Measurements from ENCODE around the gene KIN. TPM values are rescaled to one million over a fixed set of nuclear protein-coding genes. Genes with fewer than 3 reads are reported as not detected.
A peak's percentile ranks its signal among the peaks of the same experiment; 100 is the strongest.

Gene KIN
- polyA plus RNA-seq, 1 of the 3 experiments (the other 2 are of a cell fraction), result 3.2 TPM

DNA sequence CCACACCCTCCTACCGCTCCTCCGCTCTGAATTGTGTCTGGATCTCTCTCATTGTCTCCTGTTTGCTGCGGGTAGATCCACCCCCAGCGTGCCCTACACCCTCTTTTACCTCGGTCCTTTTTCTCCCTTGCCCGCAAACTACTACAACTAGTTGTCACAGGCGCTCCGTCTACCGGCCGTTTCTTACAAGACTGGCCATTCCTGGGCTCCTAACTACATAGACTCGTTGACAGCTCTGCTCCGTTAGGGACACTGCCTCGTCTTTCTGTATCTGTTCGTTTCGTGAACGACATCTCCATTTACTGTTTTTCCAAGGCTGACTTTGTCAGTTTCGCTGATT is 31.3 kb upstream of the KIN start:
- Histone ChIP-seq H3K9me3 (no peaks in the 10 kb centered on the region), H3K9me2 (no peaks in the 10 kb centered on the region), H2AFZ (ENCODE audit: low read depth) (peak overlapping the region; percentile 90), H3K79me2 (ENCODE audit: insufficient read depth) (peaks cover 38% of the 10 kb centered on the region), H3K4me3 (ENCODE audit: low read depth in 2 of 2, low read length in 1 of 2) (peak overlapping the region; percentile 98 to 100), H3K4me2 (peak overlapping the region; percentile 95), H3K36me3 (replicated peaks in 1 of 2; ENCODE audit: control insufficient read depth in 1 of 2, insufficient read depth in 2 of 2, low read length in 1 of 2) (peaks cover 8 to 13% of the 10 kb centered on the region in 2 experiments), H3K27ac (ENCODE audit: low read depth in 2 of 2, low read length in 1 of 2) (peak overlapping the region in 1 of 2 experiments; percentile 19; a peak in 1 of 4 replicates), H3K9ac (peak overlapping the region; percentile 72; the same call in 1 of the 2 replicates), H4K20me1 (ENCODE audit: insufficient read depth) (no peaks in the 10 kb centered on the region), H3F3A (replicated peaks; ENCODE audit: insufficient read depth) (no peaks in the 10 kb centered on the region), H3K27me3 (ENCODE audit: insufficient read depth) (no peaks in the 10 kb centered on the region), H3K4me1 (ENCODE audit: control insufficient read depth in 1 of 2, insufficient read depth in 2 of 2, low read depth in 1 of 2, low read length in 1 of 2) (peaks cover 0 to 13% of the 10 kb centered on the region in 2 experiments; a peak in 2 of 4 replicates)
- POLR2A ChIA-PET, result interaction anchor here (1.7 kb wide), 1 partner anchor 31 kb away, joined by 9 read pairs; the partner anchor contains the start of genes ATP5F1C and KIN
- 1% methylated on average over 17 of the region's 17 CpGs for WGBS (ENCODE audit: low lambda C conversion rate)
- DNase-seq, result no peak
- CTCF ChIA-PET, result interaction anchor here (0.9 to 2.2 kb wide), 4 partner anchors 9 to 289 kb away, joined by 3 to 12 read pairs (median 4); no protein-coding TSS in a partner anchor
- TF ChIP-seq CTCF (IDR thresholded peaks at IDR 0.05) (peak; percentile 50), REST (IDR thresholded peaks at IDR 0.05; ENCODE audit: low read depth, low read length) (no peak), EZH2phosphoT487 (IDR thresholded peaks at IDR 0.05; ENCODE audit: borderline replicate concordance, low read depth) (no peak), ZBTB33 (IDR thresholded peaks at IDR 0.05; ENCODE audit: borderline replicate concordance, low read depth) (no peak), SIN3A (IDR thresholded peaks at IDR 0.05; ENCODE audit: borderline replicate concordance, low read depth, low read length) (peak; percentile 34; the same call in 1 of the 2 replicates), NFIC (IDR thresholded peaks at IDR 0.05; ENCODE audit: borderline replicate concordance) (no peak), NRF1 (IDR thresholded peaks at IDR 0.05; ENCODE audit: low read depth, low read length) (no peak), GATA2 (CRISPR knock-in tag; IDR thresholded peaks at IDR 0.05) (no peak), MXI1 (IDR thresholded peaks at IDR 0.05; ENCODE audit: low read depth, low read length) (peak; percentile 54; the same call in 1 of the 2 replicates), ELF1 (IDR thresholded peaks at IDR 0.05) (no peak), EP300 (IDR thresholded peaks at IDR 0.05; ENCODE audit: borderline replicate concordance in 1 of 2, low read depth in 1 of 2, low read length in 1 of 2) (no peak), PBX3 (IDR thresholded peaks at IDR 0.05) (no peak), POLR2AphosphoS5 (IDR thresholded peaks at IDR 0.05; ENCODE audit: low read depth, low read length) (no peak), SMC3 (IDR thresholded peaks at IDR 0.05; ENCODE audit: low read depth, low read length) (peak; percentile 25; the same call in 1 of the 2 replicates), RCOR1 (IDR thresholded peaks at IDR 0.05; ENCODE audit: low read length) (no peak), JUND (IDR thresholded peaks at IDR 0.05) (no peak), MAX (IDR thresholded peaks at IDR 0.05; ENCODE audit: low read depth) (no peak), FOSL2 (IDR thresholded peaks at IDR 0.05; ENCODE audit: borderline replicate concordance, low read depth) (no peak), TAF1 (IDR thresholded peaks at IDR 0.05; ENCODE audit: borderline replicate concordance, low read depth, low read length) (no peak), TEAD4 (IDR thresholded peaks at IDR 0.05; ENCODE audit: borderline replicate concordance, insufficient read depth) (no peak), CHD2 (IDR thresholded peaks at IDR 0.05; ENCODE audit: low read length, partially characterized antibody) (no peak)
- TF ChIP-seq, protein P1, sequence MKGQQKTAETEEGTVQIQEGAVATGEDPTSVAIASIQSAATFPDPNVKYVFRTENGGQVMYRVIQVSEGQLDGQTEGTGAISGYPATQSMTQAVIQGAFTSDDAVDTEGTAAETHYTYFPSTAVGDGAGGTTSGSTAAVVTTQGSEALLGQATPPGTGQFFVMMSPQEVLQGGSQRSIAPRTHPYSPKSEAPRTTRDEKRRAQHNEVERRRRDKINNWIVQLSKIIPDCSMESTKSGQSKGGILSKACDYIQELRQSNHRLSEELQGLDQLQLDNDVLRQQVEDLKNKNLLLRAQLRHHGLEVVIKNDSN (IDR thresholded peaks at IDR 0.05; ENCODE audit: borderline replicate concordance, low read depth), result no peak
- TF ChIP-seq, protein P2, sequence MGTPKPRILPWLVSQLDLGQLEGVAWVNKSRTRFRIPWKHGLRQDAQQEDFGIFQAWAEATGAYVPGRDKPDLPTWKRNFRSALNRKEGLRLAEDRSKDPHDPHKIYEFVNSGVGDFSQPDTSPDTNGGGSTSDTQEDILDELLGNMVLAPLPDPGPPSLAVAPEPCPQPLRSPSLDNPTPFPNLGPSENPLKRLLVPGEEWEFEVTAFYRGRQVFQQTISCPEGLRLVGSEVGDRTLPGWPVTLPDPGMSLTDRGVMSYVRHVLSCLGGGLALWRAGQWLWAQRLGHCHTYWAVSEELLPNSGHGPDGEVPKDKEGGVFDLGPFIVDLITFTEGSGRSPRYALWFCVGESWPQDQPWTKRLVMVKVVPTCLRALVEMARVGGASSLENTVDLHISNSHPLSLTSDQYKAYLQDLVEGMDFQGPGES (IDR thresholded peaks at IDR 0.05; ENCODE audit: low read depth, low read length), result no peak

All from SK-N-SH (cell line).